A549 (cell line): Measurements from ENCODE around the gene CWC15. TPM values are rescaled to one million over a fixed set of nuclear protein-coding genes. Genes with fewer than 3 reads are reported as not detected.

Experiments
- ATAC-seq, 2 experiments: fragments of 200-7000 bp in 1 of 2; fragments of >200 bp in 1 of 2; cut with Nextera tagmentation in 1 of 2; cut with Tn5 transposase in 1 of 2; 3 replicates each; pipeline versions ENCODE4 v1.8.0 to v1.9.1; 2018 to 2020; ENCODE audit warnings: mild to moderate bottlenecking in 1 of 2, moderate library complexity in 1 of 2
- CTCF ChIA-PET: fragments of 300-600 bp; sonication (Branson Sonifier 250); formaldehyde crosslinking; extraction: SDS; loops from one replicate; lab custom pipeline; 2021; ENCODE audit warnings: antibody characterized with exemption, inconsistent platforms; lab: Yijun Ruan, JAX
- POLR2A ChIA-PET: fragments of 350-600 bp; formaldehyde crosslinking; extraction: SDS; loops from one replicate; lab custom pipeline; 2021; ENCODE audit warnings: antibody characterized with exemption, inconsistent platforms; lab: Yijun Ruan, JAX
- DNase-seq, 2 experiments: peaks; one replicate each; pipeline versions ENCODE4 v3.0.0 to v3.0.0-alpha.2; 2011 to 2016; ENCODE audit warnings: low read depth in 1 of 2, low spot score in 1 of 2
- FAIRE-seq: peaks from 2 replicates; lab custom pipeline; 2011; peaks lifted over from hg19 to GRCh38; lab: Jason Lieb, UNC
- H3K27ac ChIP-seq, 2 experiments: fragments of >200 bp; sonication (Bioruptor Twin); formaldehyde crosslinking; 3 replicates each; pipeline ENCODE4 v1.5.1; 2016 to 2017
- H3K4me1 ChIP-seq: fragments of >200 bp; sonication (Bioruptor Twin); formaldehyde crosslinking; 3 replicates; pipeline ENCODE4 v1.6.1; 2016
- H3K4me2 ChIP-seq: fragments of >200 bp; sonication (Bioruptor Twin); formaldehyde crosslinking; 3 replicates; pipeline ENCODE4 v1.6.1; 2016
- H3K4me3 ChIP-seq: fragments of >200 bp; sonication (Bioruptor Twin); formaldehyde crosslinking; 3 replicates; pipeline ENCODE4 v1.5.1; 2016
- H3K9me3 ChIP-seq: fragments of >200 bp; sonication (Bioruptor Twin); formaldehyde crosslinking; 3 replicates; pipeline ENCODE4 v1.6.1; 2016
- ATOH8 ChIP-seq: fragments of 250-450 bp; sonication (Bioruptor Pico); IDR thresholded peaks from 2 replicates; pipeline ENCODE4 v1.5.0; 2020; ENCODE audit warnings: low read depth, mild to moderate bottlenecking, moderate library complexity
- BCL3 ChIP-seq: fragments of >200 bp; sonication (Bioruptor Twin); formaldehyde crosslinking; IDR thresholded peaks from 3 replicates; pipeline ENCODE4 v1.6.1; 2016
- CBX2 ChIP-seq: fragments of 200-600 bp; sonication (generic); IDR thresholded peaks from 2 replicates; pipeline ENCODE4 v1.6.1; 2016; ENCODE audit warnings: low read depth, mild to moderate bottlenecking, borderline replicate concordance
- CBX8 ChIP-seq: fragments of 200-600 bp; sonication (generic); IDR thresholded peaks from 2 replicates; pipeline ENCODE4 v1.6.1; 2016
- CEBPB ChIP-seq, 2 experiments: fragments of >200 bp in 1 of 2; sonication (Bioruptor Twin) in 1 of 2; formaldehyde crosslinking in 1 of 2; IDR thresholded peaks; 2 replicates each; pipeline ENCODE4 v1.6.1; 2012 to 2016
- EHF ChIP-seq: fragments of 250-450 bp; sonication (Bioruptor Pico); IDR thresholded peaks from 2 replicates; pipeline ENCODE4 v1.5.0; 2020; ENCODE audit warnings: mild to moderate bottlenecking
- EHMT2 ChIP-seq: fragments of 200-600 bp; sonication (generic); IDR thresholded peaks from 2 replicates; pipeline ENCODE4 v1.6.1; 2016; ENCODE audit warnings: antibody characterized with exemption, low read depth, mild to moderate bottlenecking, moderate library complexity
- ELK1 ChIP-seq: fragments of 150-350 bp; IDR thresholded peaks from 2 replicates; pipeline ENCODE4 v1.6.1; 2014; ENCODE audit warnings: low read depth, mild to moderate bottlenecking, low read length
- FOSB ChIP-seq: fragments of 250-450 bp; sonication (Bioruptor Pico); IDR thresholded peaks from 2 replicates; pipeline ENCODE4 v1.5.0; 2020; ENCODE audit warnings: mild to moderate bottlenecking, moderate library complexity
- HES2 ChIP-seq: fragments of >200 bp; sonication (Bioruptor Twin); formaldehyde crosslinking; IDR thresholded peaks from 2 replicates; pipeline ENCODE4 v1.6.1; 2016
- JUN ChIP-seq, 2 experiments: fragments of >200 bp; sonication (Bioruptor Twin); formaldehyde crosslinking; IDR thresholded peaks; 2 replicates in 1 of 2; 3 replicates in 1 of 2; pipeline ENCODE4 v1.6.1; 2016 to 2017
- MAFK ChIP-seq: fragments of 450-650 bp; IDR thresholded peaks from 2 replicates; pipeline ENCODE4 v1.6.1; 2014; ENCODE audit not compliant: partially characterized antibody
- MYC ChIP-seq: IDR thresholded peaks from 2 replicates; pipeline ENCODE4 v1.6.1; 2012; ENCODE audit warnings: mild to moderate bottlenecking, inconsistent platforms, low read length, improper control_type of control experiment, borderline replicate concordance
- NPAS2 ChIP-seq: fragments of 250-450 bp; sonication (Bioruptor Pico); IDR thresholded peaks from 2 replicates; pipeline ENCODE4 v1.8.0; 2022; ENCODE audit warnings: mild to moderate bottlenecking, moderate library complexity, borderline replicate concordance
- NR3C1 ChIP-seq: fragments of >200 bp; sonication (Bioruptor Twin); formaldehyde crosslinking; IDR thresholded peaks from 3 replicates; pipeline ENCODE4 v1.6.1; 2017
- PBX3 ChIP-seq: IDR thresholded peaks from 2 replicates; pipeline ENCODE4 v1.6.1; 2012
- RAD21 ChIP-seq, 2 experiments: fragments of >200 bp in 1 of 2; sonication (Bioruptor Twin) in 1 of 2; formaldehyde crosslinking in 1 of 2; IDR thresholded peaks in 1 of 2; conservative IDR thresholded peaks in 1 of 2; 2 replicates in 1 of 2; 3 replicates in 1 of 2; pipeline ENCODE4 v1.6.1; 2012 to 2018; ENCODE audit warnings: inconsistent platforms in 1 of 2
- RARB ChIP-seq: fragments of 250-450 bp; sonication (Bioruptor Pico); IDR thresholded peaks from 2 replicates; pipeline ENCODE4 v1.8.0; 2021; ENCODE audit warnings: mild to moderate bottlenecking, moderate library complexity
- REST ChIP-seq: fragments of 200-600 bp; sonication (generic); IDR thresholded peaks from 2 replicates; pipeline ENCODE4 v1.6.1; 2016; ENCODE audit warnings: antibody characterized with exemption, mild to moderate bottlenecking, moderate library complexity
- RFX5 ChIP-seq: fragments of 450-650 bp; IDR thresholded peaks from 2 replicates; pipeline ENCODE4 v1.7.1; 2014; ENCODE audit warnings: antibody characterized with exemption, mild to moderate bottlenecking, moderate library complexity
- TP53 ChIP-seq: fragments of 250-450 bp; sonication (Bioruptor Pico); IDR thresholded peaks from 2 replicates; pipeline ENCODE4 v1.5.0; 2021; ENCODE audit warnings: mild to moderate bottlenecking, moderate library complexity
- WGBS: methylation state at CpG from one replicate; pipeline ENCODE4 v1.1.6; 2017; ENCODE audit errors: missing lambda C conversion rate; 5-methylcytosine and 5-hydroxymethylcytosine counted together
- polyA plus RNA-seq, 4 experiments: library from polyadenylated mRNA; depleted of rRNA in 3 of 4; stranded (reverse); fragments of >200 nt; fragmentation: RNase III in 1 of 4; extraction: RNeasy Plus Mini Kit Qiagen cat#74134 plus additional on column Dnase treatment in 1 of 4; gene quantifications; 2 replicates in 3 of 4; 3 replicates in 1 of 4; pipeline ENCODE4 v1.2.3, GENCODE V29; 2011 to 2017

Gene CWC15
- polyA plus RNA-seq, 2 of the 4 experiments (the other 2 are of a cell fraction), result 37.6 to 42.8 TPM

GRCh38 chr11:94948070-94948617 is 25.2 kb downstream of the CWC15 start:
- no peaks in the 10 kb centered on the region for H3K4me1 ChIP-seq
- H3K27ac ChIP-seq, result no peak overlapping the region
- DNase-seq (no peak), ATAC-seq (no peak), FAIRE-seq (no peak)
- ChIA-PET POLR2A (interaction anchor here (0.7 kb wide), 1 partner anchor 15 kb away, joined by 4 read pairs; no protein-coding TSS in a partner anchor), CTCF (no interaction called here)
- no peaks in the 10 kb centered on the region for H3K9me3 ChIP-seq
- WGBS, result 42% methylated on average over 4 of the region's 4 CpGs
- TF ChIP-seq ELK1, result no peak
- no peak for TF ChIP-seq TP53 (CRISPR knock-in tag)
- no peak for TF ChIP-seq ATOH8
- no peak for TF ChIP-seq MAFK
- no peak for TF ChIP-seq CBX8
- TF ChIP-seq REST, result no peak
- no peak for TF ChIP-seq CEBPB (IDR thresholded peaks at IDR 0.05)
- TF ChIP-seq FOSB (CRISPR knock-in tag), result no peak
- no peak for TF ChIP-seq EHMT2
- TF ChIP-seq, all 56 proteins: peak for 0
- no peak overlapping the region for H3K4me3 ChIP-seq
- no peak overlapping the region for H3K4me2 ChIP-seq

- ChIA-PET POLR2A (no interaction called here), CTCF (no interaction called here)
- Histone ChIP-seq H3K4me2 (no peak overlapping the region), H3K4me1 (no peaks in the 10 kb centered on the region), H3K9me3 (no peaks in the 10 kb centered on the region), H3K4me3 (no peak overlapping the region), H3K27ac (no peak overlapping the region)
- no peak for TF ChIP-seq MYC
- TF ChIP-seq RFX5, result no peak
- TF ChIP-seq CBX2, result no peak
- TF ChIP-seq RAD21 (conservative IDR thresholded peaks at IDR 0.05 in 1 of 2, IDR thresholded peaks at IDR 0.05 in 1 of 2), result no peak
- no peak for TF ChIP-seq BCL3
- no peak for TF ChIP-seq EHF
- TF ChIP-seq JUN (IDR thresholded peaks at IDR 0.05), result no peak
- no peak for TF ChIP-seq FOSB (CRISPR knock-in tag)
- TF ChIP-seq NR3C1, result no peak
- TF ChIP-seq PBX3, result no peak
- TF ChIP-seq NPAS2 (CRISPR knock-in tag), result no peak
- TF ChIP-seq HES2, result no peak
- TF ChIP-seq RARB (CRISPR knock-in tag), result no peak
- ATAC-seq (no peak), FAIRE-seq (no peak), DNase-seq (no peak)
- WGBS, result 49% methylated on average over 4 of the region's 4 CpGs
Observed at GRCh38 chr11:94946812-94947211, 26.5 kb downstream of the CWC15 start.
